Transverse colon (tissue), 4 donors: Measurements from ENCODE around the gene CDC42EP3.

Source experiments
- CTCF ChIP-seq, 5 experiments: fragments of 200-600 bp in 3 of 5; fragments of 450-650 bp in 2 of 5; sonication (generic) in 3 of 5; IDR thresholded peaks; 1 replicate in 2 of 5; 2 replicates in 3 of 5; pipeline ENCODE4 v1.5.1; 2016 to 2017; ENCODE audit warnings: antibody characterized with exemption in 5 of 5, inconsistent platforms in 3 of 5, mild to moderate bottlenecking in 2 of 5, moderate library complexity in 1 of 5
- POLR2A ChIP-seq: fragments of 450-650 bp; IDR thresholded peaks from one replicate; pipeline ENCODE4 v1.6.1; 2016; ENCODE audit warnings: antibody characterized with exemption, mild to moderate bottlenecking, moderate library complexity
- POLR2AphosphoS5 ChIP-seq, 3 donors: sonication (generic); formaldehyde crosslinking; IDR thresholded peaks; one replicate each; pipeline ENCODE4 v1.6.1; 2016; ENCODE audit warnings: antibody characterized with exemption in 3 of 3

DNA sequence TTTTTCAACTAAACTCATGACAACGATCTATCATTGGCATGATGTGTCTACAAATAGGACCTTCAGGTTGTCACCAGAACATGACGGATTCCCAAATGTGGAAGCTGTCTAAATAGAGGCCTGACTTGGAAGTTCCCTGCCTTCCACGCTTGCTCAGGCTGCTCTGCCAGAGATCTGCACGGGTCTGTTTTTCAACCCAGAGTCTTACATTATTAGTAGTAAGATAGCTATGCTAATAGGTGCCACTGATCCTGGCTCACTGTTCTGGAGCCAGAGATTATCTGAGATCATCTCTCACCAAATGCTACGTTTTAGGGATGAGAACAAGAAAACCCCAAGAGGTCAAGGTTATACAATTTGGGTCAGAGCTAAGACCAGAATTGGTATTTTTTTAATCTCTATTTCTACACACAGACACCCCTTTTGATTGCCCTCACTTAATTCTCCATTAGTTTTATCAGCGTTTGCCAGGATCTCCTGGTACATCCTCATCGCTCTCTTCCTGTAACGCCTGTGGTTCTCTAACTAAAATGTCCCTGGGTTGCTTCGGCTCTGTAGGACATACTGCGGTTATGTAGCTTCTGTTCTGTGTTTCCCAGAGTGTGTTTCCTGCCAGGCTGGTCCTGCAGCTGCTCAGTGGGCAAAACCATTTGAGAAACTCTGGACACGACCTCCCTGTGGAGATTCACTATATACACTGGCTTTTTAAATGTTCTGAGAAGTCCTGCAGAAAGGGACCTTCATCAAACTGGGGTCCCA is 5.7 kb downstream of the CDC42EP3 start:
- TF ChIP-seq CTCF (IDR thresholded peaks at IDR 0.05), result no peak
- no peak for TF ChIP-seq POLR2A
- no peak for TF ChIP-seq POLR2AphosphoS5 (IDR thresholded peaks at IDR 0.05)
